SU-DHL-6 (cell line): ENCODE measurements around the gene RASGRF1.

Source experiments
- CTCF ChIP-seq: fragments of 200-600 bp; sonication (generic); IDR thresholded peaks from one replicate; pipeline ENCODE4 v1.5.1; 2017; ENCODE audit warnings: antibody characterized with exemption, mild to moderate bottlenecking, low read length, moderate library complexity; ENCODE audit not compliant: insufficient read depth, poor library complexity, severe bottlenecking
- EZH2phosphoT487 ChIP-seq: fragments of 200-600 bp; sonication (generic), shearing (Covaris generic); conservative IDR thresholded peaks from 2 replicates; pipeline ENCODE4 v1.6.1; 2018; ENCODE audit warnings: mild to moderate bottlenecking, antibody characterized with exemption, low read length, moderate library complexity, mixed read lengths

- TF ChIP-seq CTCF (no peak), EZH2phosphoT487 (no peak)
Measured at GRCh38 chr15:79042213-79042928, 48.2 kb downstream of the RASGRF1 start.
